Stomach (tissue), 4 donors: ENCODE measurements around the gene SRGAP2B.
"Not testable (repeated sequence)": the region's sequence is repeated elsewhere in the genome, so short reads cannot be mapped to it uniquely, and the experiment has no call there.

ENCODE experiments used
- EP300 ChIP-seq: sonication (generic); formaldehyde crosslinking; IDR thresholded peaks from one replicate; pipeline ENCODE4 v1.6.1; 2017; ENCODE audit warnings: antibody characterized with exemption
- POLR2A ChIP-seq, 4 donors: fragments of 450-650 bp; IDR thresholded peaks; one replicate each; pipeline ENCODE4 v1.6.1; 2016; ENCODE audit warnings: antibody characterized with exemption in 4 of 4, control low read depth in 2 of 4, mild to moderate bottlenecking in 1 of 4, moderate library complexity in 1 of 4
- POLR2AphosphoS5 ChIP-seq, 3 donors: sonication (generic); formaldehyde crosslinking; IDR thresholded peaks; one replicate each; pipeline ENCODE4 v1.6.1; 2016; ENCODE audit warnings: antibody characterized with exemption in 3 of 3
- TF ChIP-seq, protein P1 (sequence below), 7 experiments: fragments of 450-650 bp in 4 of 7; fragments of 200-600 bp in 3 of 7; sonication (generic) in 3 of 7; IDR thresholded peaks; one replicate each; pipeline ENCODE4 v1.5.1; 2016 to 2019; ENCODE audit warnings: antibody characterized with exemption in 7 of 7, control low read depth in 2 of 7, mild to moderate bottlenecking in 1 of 7

DNA sequence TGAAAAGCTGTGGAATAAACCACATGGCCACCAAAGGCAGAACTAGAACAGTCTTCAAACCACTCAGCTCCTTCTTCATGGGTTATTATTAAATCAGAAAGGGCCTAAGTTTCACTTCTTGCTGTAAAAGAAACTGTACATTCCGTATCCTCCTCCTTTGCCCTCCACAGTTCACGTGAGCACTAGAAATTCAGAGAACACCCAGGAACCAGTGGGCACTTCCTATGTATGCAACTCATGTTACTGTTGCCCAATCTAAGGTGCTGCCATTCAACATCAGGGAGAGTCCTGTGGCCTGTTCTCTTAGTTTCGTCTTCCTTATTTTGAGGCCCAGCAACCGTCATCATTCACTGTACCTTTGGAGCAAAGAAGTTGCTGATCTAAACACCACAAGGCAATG is 86.7 kb downstream of the SRGAP2B start:
- TF ChIP-seq, protein P1, sequence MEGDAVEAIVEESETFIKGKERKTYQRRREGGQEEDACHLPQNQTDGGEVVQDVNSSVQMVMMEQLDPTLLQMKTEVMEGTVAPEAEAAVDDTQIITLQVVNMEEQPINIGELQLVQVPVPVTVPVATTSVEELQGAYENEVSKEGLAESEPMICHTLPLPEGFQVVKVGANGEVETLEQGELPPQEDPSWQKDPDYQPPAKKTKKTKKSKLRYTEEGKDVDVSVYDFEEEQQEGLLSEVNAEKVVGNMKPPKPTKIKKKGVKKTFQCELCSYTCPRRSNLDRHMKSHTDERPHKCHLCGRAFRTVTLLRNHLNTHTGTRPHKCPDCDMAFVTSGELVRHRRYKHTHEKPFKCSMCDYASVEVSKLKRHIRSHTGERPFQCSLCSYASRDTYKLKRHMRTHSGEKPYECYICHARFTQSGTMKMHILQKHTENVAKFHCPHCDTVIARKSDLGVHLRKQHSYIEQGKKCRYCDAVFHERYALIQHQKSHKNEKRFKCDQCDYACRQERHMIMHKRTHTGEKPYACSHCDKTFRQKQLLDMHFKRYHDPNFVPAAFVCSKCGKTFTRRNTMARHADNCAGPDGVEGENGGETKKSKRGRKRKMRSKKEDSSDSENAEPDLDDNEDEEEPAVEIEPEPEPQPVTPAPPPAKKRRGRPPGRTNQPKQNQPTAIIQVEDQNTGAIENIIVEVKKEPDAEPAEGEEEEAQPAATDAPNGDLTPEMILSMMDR (IDR thresholded peaks at IDR 0.05): not testable (repeated sequence)
- TF ChIP-seq POLR2A (IDR thresholded peaks at IDR 0.05); POLR2AphosphoS5 (IDR thresholded peaks at IDR 0.05); EP300: not testable (repeated sequence)
